Endothelial cell of umbilical vein (primary cell): Measurements from ENCODE around the gene CDK10. TPM values are rescaled to one million over a fixed set of nuclear protein-coding genes. Genes with fewer than 3 reads are reported as not detected.

Source experiments
- BruUV-seq: library from RNA; stranded (reverse); fragments of 400-500 nt; replicated peaks from 2 replicates; lab custom pipeline; 2021; lab: Mats Ljungman, UMichigan
- CTCF ChIA-PET: fragments of 300-600, 350-600 bp; sonication (Branson Sonifier 250); formaldehyde crosslinking; loops from one replicate; lab custom pipeline; 2021; ENCODE audit warnings: antibody characterized with exemption, inconsistent platforms; lab: Charles Lee
- POLR2A ChIA-PET: fragments of 300-600, 350-600 bp; sonication (Branson Sonifier 250); formaldehyde crosslinking; loops from one replicate; lab custom pipeline; 2021; ENCODE audit warnings: antibody characterized with exemption, inconsistent platforms; lab: Charles Lee
- DNase-seq: peaks from one replicate; pipeline ENCODE4 v3.0.0-alpha.2; 2011; ENCODE audit warnings: low read depth, low spot score
- FAIRE-seq: peaks from 2 replicates; lab custom pipeline; 2011; peaks lifted over from hg19 to GRCh38; lab: Jason Lieb, UNC
- H2AFZ ChIP-seq: 2 replicates; pipeline ENCODE4 v1.6.0; 2012; ENCODE audit warnings: low read depth, low read length, control low read depth, inconsistent platforms
- H3K27ac ChIP-seq: 2 replicates; pipeline ENCODE4 v1.5.1; 2011; ENCODE audit warnings: low read depth, mild to moderate bottlenecking, control low read depth, low read length, moderate library complexity; ENCODE audit not compliant: insufficient read depth
- H3K27me3 ChIP-seq, 2 experiments: 2 replicates each; pipeline versions ENCODE4 v1.6.0 to v1.6.1; 2011; ENCODE audit warnings: low read length in 2 of 2, mixed read lengths in 1 of 2; ENCODE audit not compliant: control insufficient read depth in 2 of 2, insufficient read depth in 2 of 2
- H3K36me3 ChIP-seq, 2 experiments: 2 replicates in 1 of 2; 3 replicates in 1 of 2; pipeline ENCODE4 v1.5.1; 2011; ENCODE audit warnings: low read length in 2 of 2, mild to moderate bottlenecking in 1 of 2, moderate library complexity in 1 of 2; ENCODE audit not compliant: control insufficient read depth in 2 of 2, insufficient read depth in 2 of 2; ENCODE audit errors: extremely low read depth in 1 of 2
- H3K4me1 ChIP-seq: 3 replicates; pipeline ENCODE4 v1.5.1; 2011; ENCODE audit warnings: mild to moderate bottlenecking, low read length; ENCODE audit not compliant: control insufficient read depth, insufficient read depth; ENCODE audit errors: extremely low read depth
- H3K4me2 ChIP-seq: 2 replicates; pipeline ENCODE4 v1.6.1; 2011; ENCODE audit warnings: low read length, control low read depth, mixed read lengths; ENCODE audit not compliant: insufficient read depth
- H3K4me3 ChIP-seq, 3 experiments: fragments of 200-600 bp in 1 of 3; sonication (generic), shearing (Covaris generic) in 1 of 3; replicated peaks in 1 of 3; 2 replicates each; pipeline ENCODE4 v1.5.1; 2011 to 2016; ENCODE audit warnings: control low read depth in 3 of 3, low read length in 3 of 3, mild to moderate bottlenecking in 2 of 3, inconsistent platforms in 1 of 3, low read depth in 1 of 3, moderate library complexity in 1 of 3; ENCODE audit not compliant: insufficient read depth in 1 of 3
- H3K79me2 ChIP-seq: 2 replicates; pipeline ENCODE4 v1.6.0; 2012; ENCODE audit warnings: low read length, inconsistent platforms; ENCODE audit not compliant: control insufficient read depth, insufficient read depth
- H3K9ac ChIP-seq: replicated peaks from 2 replicates; pipeline ENCODE3; 2011; ENCODE audit warnings: low read length, control low read depth; ENCODE audit not compliant: insufficient read depth; ENCODE audit errors: extremely low read depth
- H3K9me1 ChIP-seq: replicated peaks from 3 replicates; pipeline ENCODE4 v1.6.0; 2011; ENCODE audit warnings: mild to moderate bottlenecking, low read length; ENCODE audit not compliant: control insufficient read depth, insufficient read depth; ENCODE audit errors: extremely low read depth
- H3K9me3 ChIP-seq: replicated peaks from 2 replicates; pipeline ENCODE4 v1.5.1; 2012; ENCODE audit warnings: low read length, inconsistent platforms; ENCODE audit not compliant: control insufficient read depth, insufficient read depth
- H4K20me1 ChIP-seq: replicated peaks from 2 replicates; pipeline ENCODE3; 2011; ENCODE audit warnings: mild to moderate bottlenecking, low read length; ENCODE audit not compliant: control insufficient read depth, insufficient read depth; ENCODE audit errors: extremely low read depth
- EZH2 ChIP-seq: IDR thresholded peaks from 2 replicates; pipeline ENCODE4 v1.6.1; 2012; ENCODE audit warnings: borderline replicate concordance, low read depth, mild to moderate bottlenecking, moderate library complexity, low read length, inconsistent platforms; ENCODE audit not compliant: severe bottlenecking
- FOS ChIP-seq: IDR thresholded peaks from 2 replicates; pipeline ENCODE4 v1.6.1; 2011; ENCODE audit warnings: mild to moderate bottlenecking, low read length, moderate library complexity, borderline replicate concordance; ENCODE audit not compliant: insufficient read depth
- GATA2 ChIP-seq: IDR thresholded peaks from 2 replicates; pipeline ENCODE4 v1.7.0; 2011; ENCODE audit warnings: low read depth, mild to moderate bottlenecking, moderate library complexity, mixed read lengths, low read length; ENCODE audit not compliant: insufficient read length, insufficient read depth
- JUN ChIP-seq: IDR thresholded peaks from 2 replicates; pipeline ENCODE4 v1.6.1; 2011; ENCODE audit warnings: borderline replicate concordance, low read depth; ENCODE audit not compliant: insufficient read length, insufficient read depth
- MYC ChIP-seq: IDR thresholded peaks from one replicate; pipeline ENCODE4 v1.6.1; 2011; ENCODE audit warnings: mild to moderate bottlenecking, low read depth, low read length
- POLR2A ChIP-seq: IDR thresholded peaks from 2 replicates; pipeline ENCODE4 v1.6.1; 2012; ENCODE audit warnings: low read depth, mild to moderate bottlenecking, control low read depth, low read length
- POLR2AphosphoS5 ChIP-seq: IDR thresholded peaks from 2 replicates; pipeline ENCODE4 v1.6.1; 2012; ENCODE audit warnings: low read depth, mild to moderate bottlenecking, control low read depth, low read length, moderate library complexity; ENCODE audit not compliant: insufficient read depth
- dilution Hi-C: fragments of 300-500 bp; cut with MboI; formaldehyde crosslinking; loops from one replicate; pipeline ENCODE4 v1.15.0; 2019; ENCODE audit warnings: low sequenced_read_pairs; ENCODE audit not compliant: extremely low pct_ligation_motif_present
- intact Hi-C: fragments of 100-400 bp; cut with micrococcal nuclease; formaldehyde crosslinking; loops from one replicate; pipeline ENCODE4 v1.10.0; 2022
- polyA plus RNA-seq, 4 experiments: library from polyadenylated mRNA; depleted of rRNA in 3 of 4; stranded (reverse) in 3 of 4; unstranded in 1 of 4; fragments of >200 nt; gene quantifications; 2 replicates each; pipeline versions ENCODE4 v1.2.1 to v1.2.3, GENCODE V29; 2011 to 2012; ENCODE audit warnings: missing spikeins in 1 of 4
- total RNA-seq: library from RNA; stranded (reverse); gene quantifications from 2 replicates; pipeline ENCODE4 v1.2.3, GENCODE V29; 2021
- TF ChIP-seq, protein P1 (sequence below), 2 donors: IDR thresholded peaks; 1 replicate in 1 of 2; 2 replicates in 1 of 2; pipeline ENCODE4 v1.5.1; 2011; ENCODE audit warnings: low read length in 2 of 2, mild to moderate bottlenecking in 2 of 2, moderate library complexity in 2 of 2, control low read depth in 1 of 2, inconsistent platforms in 1 of 2, low read depth in 1 of 2; ENCODE audit not compliant: insufficient read depth in 1 of 2; ENCODE audit errors: extremely low read depth in 1 of 2
- TF ChIP-seq, protein P2 (sequence below): IDR thresholded peaks from 2 replicates; pipeline ENCODE4 v1.6.1; 2011; ENCODE audit not compliant: insufficient read depth, insufficient read length

The CDK10 gene
- total and polyA plus RNA-seq, 2 donors (not counting 3 experiments of a cell fraction or from before 2014, with no cell fraction given): 74.5 to 99.9 TPM

DNA sequence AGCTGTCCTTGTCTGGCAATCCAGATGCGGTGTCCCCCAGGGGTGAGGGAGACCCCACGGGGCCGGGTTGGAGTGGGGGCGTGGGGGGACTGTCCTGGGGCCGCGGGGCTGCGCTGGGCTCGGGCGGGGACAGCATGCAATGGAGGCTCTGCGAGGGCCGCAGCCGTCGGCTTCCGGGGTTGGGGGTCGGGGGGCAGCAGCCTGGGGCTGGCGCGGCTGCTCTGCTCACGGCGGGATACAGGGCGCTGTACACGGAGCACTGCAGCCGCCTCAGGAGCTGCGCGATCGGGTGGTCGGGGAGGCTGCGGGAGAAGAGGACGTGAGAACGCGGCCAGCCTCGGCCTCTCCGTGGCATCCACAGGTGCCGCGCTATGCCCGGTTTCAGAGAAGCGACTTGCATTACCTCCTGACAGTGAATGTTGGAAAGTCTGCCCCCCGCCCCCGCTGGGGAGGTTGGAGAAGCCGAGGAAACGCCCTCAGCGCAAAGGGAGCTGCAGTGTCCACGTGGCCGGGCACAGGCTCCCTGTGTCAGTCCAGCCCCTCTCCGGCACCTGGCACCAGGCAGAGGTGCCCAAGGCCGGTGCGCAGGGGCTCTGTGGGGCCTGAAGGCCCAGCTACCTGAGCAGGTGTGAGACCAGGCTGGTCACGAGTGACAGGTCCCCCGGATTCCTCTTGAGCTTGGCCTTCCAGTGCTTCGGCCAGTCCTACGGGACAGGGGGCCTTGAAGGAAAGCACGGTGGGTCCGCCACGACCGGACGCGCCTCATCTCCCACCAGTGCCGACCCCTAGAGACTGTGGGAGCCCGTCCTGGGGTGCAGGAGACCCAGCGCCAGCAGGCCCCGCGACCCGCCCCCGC is 24.4 kb downstream of the CDK10 start:
- no TSS peak for BruUV-seq
- CTCF ChIA-PET: interaction anchor here (1.1 to 2.6 kb wide), 3 partner anchors 11 to 149 kb away, joined by 3 to 13 read pairs (median 4); no protein-coding TSS in a partner anchor
- no peaks in the 10 kb centered on the region for H3K9me3 ChIP-seq
- no peak overlapping the region for H3K4me3 ChIP-seq
- no peaks in the 10 kb centered on the region for H4K20me1 ChIP-seq
- H3K9ac ChIP-seq: no peak overlapping the region
- no peaks in the 10 kb centered on the region for H3K27me3 ChIP-seq
- H3K79me2 ChIP-seq: peaks cover 14% of the 10 kb centered on the region
- dilution Hi-C loops (no loop called here), intact Hi-C loops (loop anchor here (1.0 kb wide), 1 partner anchor 8 kb away; no protein-coding TSS in a partner anchor)
- H3K4me1 ChIP-seq: peaks cover 9% of the 10 kb centered on the region
- no peak for DNase-seq
- no peak for TF ChIP-seq POLR2A
- no peak for TF ChIP-seq EZH2
- TF ChIP-seq FOS: no peak
- TF ChIP-seq GATA2: no peak
- TF ChIP-seq, protein P1, sequence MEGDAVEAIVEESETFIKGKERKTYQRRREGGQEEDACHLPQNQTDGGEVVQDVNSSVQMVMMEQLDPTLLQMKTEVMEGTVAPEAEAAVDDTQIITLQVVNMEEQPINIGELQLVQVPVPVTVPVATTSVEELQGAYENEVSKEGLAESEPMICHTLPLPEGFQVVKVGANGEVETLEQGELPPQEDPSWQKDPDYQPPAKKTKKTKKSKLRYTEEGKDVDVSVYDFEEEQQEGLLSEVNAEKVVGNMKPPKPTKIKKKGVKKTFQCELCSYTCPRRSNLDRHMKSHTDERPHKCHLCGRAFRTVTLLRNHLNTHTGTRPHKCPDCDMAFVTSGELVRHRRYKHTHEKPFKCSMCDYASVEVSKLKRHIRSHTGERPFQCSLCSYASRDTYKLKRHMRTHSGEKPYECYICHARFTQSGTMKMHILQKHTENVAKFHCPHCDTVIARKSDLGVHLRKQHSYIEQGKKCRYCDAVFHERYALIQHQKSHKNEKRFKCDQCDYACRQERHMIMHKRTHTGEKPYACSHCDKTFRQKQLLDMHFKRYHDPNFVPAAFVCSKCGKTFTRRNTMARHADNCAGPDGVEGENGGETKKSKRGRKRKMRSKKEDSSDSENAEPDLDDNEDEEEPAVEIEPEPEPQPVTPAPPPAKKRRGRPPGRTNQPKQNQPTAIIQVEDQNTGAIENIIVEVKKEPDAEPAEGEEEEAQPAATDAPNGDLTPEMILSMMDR (IDR thresholded peaks at IDR 0.05; ENCODE audit: extremely low read depth in 1 of 2, insufficient read depth in 1 of 2, low read depth in 1 of 2, low read length in 2 of 2): no peak
- TF ChIP-seq, protein P2, sequence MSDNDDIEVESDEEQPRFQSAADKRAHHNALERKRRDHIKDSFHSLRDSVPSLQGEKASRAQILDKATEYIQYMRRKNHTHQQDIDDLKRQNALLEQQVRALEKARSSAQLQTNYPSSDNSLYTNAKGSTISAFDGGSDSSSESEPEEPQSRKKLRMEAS: no peak
- TF ChIP-seq MYC: no peak
- no peak for TF ChIP-seq JUN
- no peak for TF ChIP-seq POLR2AphosphoS5
- H2AFZ ChIP-seq: no peak overlapping the region
- no peak overlapping the region for H3K4me2 ChIP-seq
- peaks cover 0 to 3% of the 10 kb centered on the region in 2 experiments for H3K36me3 ChIP-seq
- no peak overlapping the region for H3K27ac ChIP-seq
- no peaks in the 10 kb centered on the region for H3K9me1 ChIP-seq
- no peak for FAIRE-seq
- POLR2A ChIA-PET: no interaction called here
